Endothelial cell of umbilical vein (primary cell): ENCODE results near the gene ANKZF1. TPM values are rescaled to one million over a fixed set of nuclear protein-coding genes. Genes with fewer than 3 reads are reported as not detected.

Source experiments
- BruUV-seq: library from RNA; stranded (reverse); fragments of 400-500 nt; replicated peaks from 2 replicates; lab custom pipeline; 2021; lab: Mats Ljungman, UMichigan
- CTCF ChIA-PET: fragments of 300-600, 350-600 bp; sonication (Branson Sonifier 250); formaldehyde crosslinking; loops from one replicate; lab custom pipeline; 2021; ENCODE audit warnings: antibody characterized with exemption, inconsistent platforms; lab: Charles Lee
- POLR2A ChIA-PET: fragments of 300-600, 350-600 bp; sonication (Branson Sonifier 250); formaldehyde crosslinking; loops from one replicate; lab custom pipeline; 2021; ENCODE audit warnings: antibody characterized with exemption, inconsistent platforms; lab: Charles Lee
- DNase-seq: peaks from one replicate; pipeline ENCODE4 v3.0.0-alpha.2; 2011; ENCODE audit warnings: low read depth, low spot score
- FAIRE-seq: peaks from 2 replicates; lab custom pipeline; 2011; peaks lifted over from hg19 to GRCh38; lab: Jason Lieb, UNC
- H2AFZ ChIP-seq: 2 replicates; pipeline ENCODE4 v1.6.0; 2012; ENCODE audit warnings: low read depth, low read length, control low read depth, inconsistent platforms
- H3K27ac ChIP-seq: 2 replicates; pipeline ENCODE4 v1.5.1; 2011; ENCODE audit warnings: low read depth, mild to moderate bottlenecking, control low read depth, low read length, moderate library complexity; ENCODE audit not compliant: insufficient read depth
- H3K27me3 ChIP-seq, 2 experiments: 2 replicates each; pipeline versions ENCODE4 v1.6.0 to v1.6.1; 2011; ENCODE audit warnings: low read length in 2 of 2, mixed read lengths in 1 of 2; ENCODE audit not compliant: control insufficient read depth in 2 of 2, insufficient read depth in 2 of 2
- H3K36me3 ChIP-seq, 2 experiments: 2 replicates in 1 of 2; 3 replicates in 1 of 2; pipeline ENCODE4 v1.5.1; 2011; ENCODE audit warnings: low read length in 2 of 2, mild to moderate bottlenecking in 1 of 2, moderate library complexity in 1 of 2; ENCODE audit not compliant: control insufficient read depth in 2 of 2, insufficient read depth in 2 of 2; ENCODE audit errors: extremely low read depth in 1 of 2
- H3K4me1 ChIP-seq: 3 replicates; pipeline ENCODE4 v1.5.1; 2011; ENCODE audit warnings: mild to moderate bottlenecking, low read length; ENCODE audit not compliant: control insufficient read depth, insufficient read depth; ENCODE audit errors: extremely low read depth
- H3K4me2 ChIP-seq: 2 replicates; pipeline ENCODE4 v1.6.1; 2011; ENCODE audit warnings: low read length, control low read depth, mixed read lengths; ENCODE audit not compliant: insufficient read depth
- H3K4me3 ChIP-seq, 3 experiments: fragments of 200-600 bp in 1 of 3; sonication (generic), shearing (Covaris generic) in 1 of 3; replicated peaks in 1 of 3; 2 replicates each; pipeline ENCODE4 v1.5.1; 2011 to 2016; ENCODE audit warnings: control low read depth in 3 of 3, low read length in 3 of 3, mild to moderate bottlenecking in 2 of 3, inconsistent platforms in 1 of 3, low read depth in 1 of 3, moderate library complexity in 1 of 3; ENCODE audit not compliant: insufficient read depth in 1 of 3
- H3K79me2 ChIP-seq: 2 replicates; pipeline ENCODE4 v1.6.0; 2012; ENCODE audit warnings: low read length, inconsistent platforms; ENCODE audit not compliant: control insufficient read depth, insufficient read depth
- H3K9ac ChIP-seq: replicated peaks from 2 replicates; pipeline ENCODE3; 2011; ENCODE audit warnings: low read length, control low read depth; ENCODE audit not compliant: insufficient read depth; ENCODE audit errors: extremely low read depth
- H3K9me1 ChIP-seq: replicated peaks from 3 replicates; pipeline ENCODE4 v1.6.0; 2011; ENCODE audit warnings: mild to moderate bottlenecking, low read length; ENCODE audit not compliant: control insufficient read depth, insufficient read depth; ENCODE audit errors: extremely low read depth
- H3K9me3 ChIP-seq: replicated peaks from 2 replicates; pipeline ENCODE4 v1.5.1; 2012; ENCODE audit warnings: low read length, inconsistent platforms; ENCODE audit not compliant: control insufficient read depth, insufficient read depth
- H4K20me1 ChIP-seq: replicated peaks from 2 replicates; pipeline ENCODE3; 2011; ENCODE audit warnings: mild to moderate bottlenecking, low read length; ENCODE audit not compliant: control insufficient read depth, insufficient read depth; ENCODE audit errors: extremely low read depth
- CTCF ChIP-seq, 2 donors: IDR thresholded peaks; 1 replicate in 1 of 2; 2 replicates in 1 of 2; pipeline ENCODE4 v1.5.1; 2011; ENCODE audit warnings: low read length in 2 of 2, mild to moderate bottlenecking in 2 of 2, moderate library complexity in 2 of 2, control low read depth in 1 of 2, inconsistent platforms in 1 of 2, low read depth in 1 of 2; ENCODE audit not compliant: insufficient read depth in 1 of 2; ENCODE audit errors: extremely low read depth in 1 of 2
- EZH2 ChIP-seq: IDR thresholded peaks from 2 replicates; pipeline ENCODE4 v1.6.1; 2012; ENCODE audit warnings: borderline replicate concordance, low read depth, mild to moderate bottlenecking, moderate library complexity, low read length, inconsistent platforms; ENCODE audit not compliant: severe bottlenecking
- FOS ChIP-seq: IDR thresholded peaks from 2 replicates; pipeline ENCODE4 v1.6.1; 2011; ENCODE audit warnings: mild to moderate bottlenecking, low read length, moderate library complexity, borderline replicate concordance; ENCODE audit not compliant: insufficient read depth
- GATA2 ChIP-seq: IDR thresholded peaks from 2 replicates; pipeline ENCODE4 v1.7.0; 2011; ENCODE audit warnings: low read depth, mild to moderate bottlenecking, moderate library complexity, mixed read lengths, low read length; ENCODE audit not compliant: insufficient read length, insufficient read depth
- MAX ChIP-seq: IDR thresholded peaks from 2 replicates; pipeline ENCODE4 v1.6.1; 2011; ENCODE audit not compliant: insufficient read depth, insufficient read length
- POLR2AphosphoS5 ChIP-seq: IDR thresholded peaks from 2 replicates; pipeline ENCODE4 v1.6.1; 2012; ENCODE audit warnings: low read depth, mild to moderate bottlenecking, control low read depth, low read length, moderate library complexity; ENCODE audit not compliant: insufficient read depth
- dilution Hi-C: fragments of 300-500 bp; cut with MboI; formaldehyde crosslinking; loops from one replicate; pipeline ENCODE4 v1.15.0; 2019; ENCODE audit warnings: low sequenced_read_pairs; ENCODE audit not compliant: extremely low pct_ligation_motif_present
- intact Hi-C: fragments of 100-400 bp; cut with micrococcal nuclease; formaldehyde crosslinking; loops from one replicate; pipeline ENCODE4 v1.10.0; 2022
- polyA plus RNA-seq, 4 experiments: library from polyadenylated mRNA; depleted of rRNA in 3 of 4; stranded (reverse) in 3 of 4; unstranded in 1 of 4; fragments of >200 nt; gene quantifications; 2 replicates each; pipeline versions ENCODE4 v1.2.1 to v1.2.3, GENCODE V29; 2011 to 2012; ENCODE audit warnings: missing spikeins in 1 of 4
- total RNA-seq: library from RNA; stranded (reverse); gene quantifications from 2 replicates; pipeline ENCODE4 v1.2.3, GENCODE V29; 2021

ANKZF1 gene
- total and polyA plus RNA-seq, 2 donors (not counting 3 experiments of a cell fraction or from before 2014, with no cell fraction given) = 26.5 to 36.2 TPM

- ChIA-PET POLR2A (interaction anchor here (0.6 to 1.1 kb wide), 2 partner anchors 23 to 26 kb away, joined by 3 to 4 read pairs; no protein-coding TSS in a partner anchor), CTCF (interaction anchor here (0.6 to 12.6 kb wide), 16 partner anchors 11 to 298 kb away, joined by 3 to 253 read pairs (median 4); partner anchors contain the start of genes ABCB6, ANKZF1, ATG9A and CNPPD1)
- Histone ChIP-seq H2AFZ (peak overlapping the region; percentile 79), H3K27me3 (no peaks in the 10 kb centered on the region), H3K79me2 (no peaks in the 10 kb centered on the region), H3K9ac (peak overlapping the region; percentile 60), H3K9me3 (no peaks in the 10 kb centered on the region), H3K27ac (peak overlapping the region; percentile 81), H3K9me1 (no peaks in the 10 kb centered on the region), H3K36me3 (peaks cover 0 to 6% of the 10 kb centered on the region in 2 experiments), H3K4me1 (peaks cover 17% of the 10 kb centered on the region), H4K20me1 (no peaks in the 10 kb centered on the region), H3K4me3 (no peak overlapping the region), H3K4me2 (peak overlapping the region; percentile 37)
- FAIRE-seq = peak; percentile 96
- dilution Hi-C loops = no loop called here
- peak; percentile 75 for DNase-seq
- no TSS peak for BruUV-seq
- intact Hi-C loops = loop anchor here (1.0 to 5.0 kb wide), 2 partner anchors 49 to 109 kb away; partner anchors contain the start of genes ANKZF1, ATG9A and DNPEP
- TF ChIP-seq EZH2 (no peak), MAX (no peak), GATA2 (no peak), FOS (no peak), CTCF (IDR thresholded peaks at IDR 0.05; ENCODE audit: extremely low read depth in 1 of 2, insufficient read depth in 1 of 2, low read depth in 1 of 2, low read length in 2 of 2) (peak; percentile 98), POLR2AphosphoS5 (no peak)
Observed at GRCh38 chr2:219277703-219278654, 48.4 kb downstream of the ANKZF1 start.
